Parathyroid adenoma (tissue), 2 donors: ENCODE data around the gene GPC1.

Experiments used
- H2AFZ ChIP-seq: fragments of 300-600 bp; sonication (generic); one replicate; pipeline ENCODE4 v1.7.0; 2017; ENCODE audit warnings: antibody characterized with exemption, mild to moderate bottlenecking
- H3K27ac ChIP-seq: fragments of 300-600 bp; sonication (generic); one replicate; pipeline ENCODE4 v1.7.0; 2017
- H3K27me3 ChIP-seq: fragments of 300-600 bp; sonication (generic); one replicate; pipeline ENCODE4 v1.7.0; 2017; ENCODE audit warnings: low read length; ENCODE audit not compliant: control insufficient read depth, insufficient read depth
- H3K36me3 ChIP-seq: fragments of 300-600 bp; sonication (generic); one replicate; pipeline ENCODE4 v1.7.0; 2017; ENCODE audit warnings: low read length; ENCODE audit not compliant: control insufficient read depth, insufficient read depth
- H3K4me1 ChIP-seq: fragments of 300-600 bp; sonication (generic); one replicate; pipeline ENCODE4 v1.7.0; 2017; ENCODE audit warnings: control low read depth
- H3K4me2 ChIP-seq: fragments of 300-600 bp; sonication (generic); one replicate; pipeline ENCODE4 v1.7.0; 2017; ENCODE audit warnings: low read length
- H3K4me3 ChIP-seq: fragments of 300-600 bp; sonication (generic); one replicate; pipeline ENCODE4 v1.7.0; 2017; ENCODE audit warnings: low read depth, low read length
- H3K79me2 ChIP-seq: fragments of 300-600 bp; sonication (generic); one replicate; pipeline ENCODE4 v1.7.0; 2017; ENCODE audit warnings: control low read depth
- H3K9ac ChIP-seq: fragments of 300-600 bp; sonication (generic); one replicate; pipeline ENCODE4 v1.7.0; 2017; ENCODE audit warnings: mild to moderate bottlenecking
- H3K9me3 ChIP-seq: fragments of 300-600 bp; sonication (generic); one replicate; pipeline ENCODE4 v1.7.0; 2017; ENCODE audit warnings: low read length; ENCODE audit not compliant: control insufficient read depth
- TF ChIP-seq, protein P1 (sequence below): fragments of 300-600 bp; sonication (generic); IDR thresholded peaks from one replicate; pipeline ENCODE4 v1.7.0; 2017; ENCODE audit warnings: antibody characterized with exemption, mild to moderate bottlenecking
- donor health status: primary hyperparathyroidism.

The GPC1 gene

DNA sequence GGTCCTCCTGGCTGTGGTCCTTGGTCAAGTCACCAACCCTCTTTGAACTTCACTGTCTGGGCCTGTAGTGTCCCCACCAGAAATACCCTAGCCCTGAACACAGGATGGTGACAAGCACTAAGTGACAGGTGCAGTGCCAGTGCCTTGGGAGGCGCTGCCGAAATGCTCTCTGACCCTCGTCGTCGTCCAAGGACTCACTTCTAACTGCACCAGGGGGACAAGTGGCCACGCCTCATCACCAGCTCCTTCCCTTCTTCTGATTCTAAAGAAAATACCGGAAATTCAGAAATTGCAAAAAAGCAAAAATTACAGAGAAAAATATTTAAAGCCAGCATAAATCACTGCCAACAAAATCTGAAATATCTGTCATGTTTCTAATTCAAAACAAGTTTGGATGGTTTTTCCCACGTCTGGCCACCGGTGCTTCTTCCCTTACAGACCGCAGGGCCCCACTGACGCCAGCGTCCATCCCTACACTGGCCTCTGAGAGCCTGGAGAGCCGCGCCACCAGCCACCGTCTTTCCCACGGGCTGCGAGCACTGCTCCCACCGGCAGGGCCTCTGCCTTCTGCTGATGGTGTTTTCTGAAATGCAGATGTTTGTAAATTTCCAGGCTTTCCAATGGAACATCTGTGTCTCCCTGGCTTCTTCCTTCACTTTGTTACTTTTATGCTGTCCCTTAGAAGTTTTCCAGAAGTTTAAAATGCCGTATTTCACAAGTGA is 37.4 kb upstream of the GPC1 start:
- H3K4me2 ChIP-seq: no peak overlapping the region
- no peaks in the 10 kb centered on the region for H3K79me2 ChIP-seq
- H3K27me3 ChIP-seq: no peaks in the 10 kb centered on the region
- H3K27ac ChIP-seq: no peak overlapping the region
- H3K9me3 ChIP-seq: no peaks in the 10 kb centered on the region
- no peak overlapping the region for H3K9ac ChIP-seq
- no peaks in the 10 kb centered on the region for H3K4me1 ChIP-seq
- TF ChIP-seq, protein P1, sequence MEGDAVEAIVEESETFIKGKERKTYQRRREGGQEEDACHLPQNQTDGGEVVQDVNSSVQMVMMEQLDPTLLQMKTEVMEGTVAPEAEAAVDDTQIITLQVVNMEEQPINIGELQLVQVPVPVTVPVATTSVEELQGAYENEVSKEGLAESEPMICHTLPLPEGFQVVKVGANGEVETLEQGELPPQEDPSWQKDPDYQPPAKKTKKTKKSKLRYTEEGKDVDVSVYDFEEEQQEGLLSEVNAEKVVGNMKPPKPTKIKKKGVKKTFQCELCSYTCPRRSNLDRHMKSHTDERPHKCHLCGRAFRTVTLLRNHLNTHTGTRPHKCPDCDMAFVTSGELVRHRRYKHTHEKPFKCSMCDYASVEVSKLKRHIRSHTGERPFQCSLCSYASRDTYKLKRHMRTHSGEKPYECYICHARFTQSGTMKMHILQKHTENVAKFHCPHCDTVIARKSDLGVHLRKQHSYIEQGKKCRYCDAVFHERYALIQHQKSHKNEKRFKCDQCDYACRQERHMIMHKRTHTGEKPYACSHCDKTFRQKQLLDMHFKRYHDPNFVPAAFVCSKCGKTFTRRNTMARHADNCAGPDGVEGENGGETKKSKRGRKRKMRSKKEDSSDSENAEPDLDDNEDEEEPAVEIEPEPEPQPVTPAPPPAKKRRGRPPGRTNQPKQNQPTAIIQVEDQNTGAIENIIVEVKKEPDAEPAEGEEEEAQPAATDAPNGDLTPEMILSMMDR: no peak
- H3K4me3 ChIP-seq: no peak overlapping the region
- H3K36me3 ChIP-seq: no peaks in the 10 kb centered on the region
- H2AFZ ChIP-seq: no peak overlapping the region

DNA sequence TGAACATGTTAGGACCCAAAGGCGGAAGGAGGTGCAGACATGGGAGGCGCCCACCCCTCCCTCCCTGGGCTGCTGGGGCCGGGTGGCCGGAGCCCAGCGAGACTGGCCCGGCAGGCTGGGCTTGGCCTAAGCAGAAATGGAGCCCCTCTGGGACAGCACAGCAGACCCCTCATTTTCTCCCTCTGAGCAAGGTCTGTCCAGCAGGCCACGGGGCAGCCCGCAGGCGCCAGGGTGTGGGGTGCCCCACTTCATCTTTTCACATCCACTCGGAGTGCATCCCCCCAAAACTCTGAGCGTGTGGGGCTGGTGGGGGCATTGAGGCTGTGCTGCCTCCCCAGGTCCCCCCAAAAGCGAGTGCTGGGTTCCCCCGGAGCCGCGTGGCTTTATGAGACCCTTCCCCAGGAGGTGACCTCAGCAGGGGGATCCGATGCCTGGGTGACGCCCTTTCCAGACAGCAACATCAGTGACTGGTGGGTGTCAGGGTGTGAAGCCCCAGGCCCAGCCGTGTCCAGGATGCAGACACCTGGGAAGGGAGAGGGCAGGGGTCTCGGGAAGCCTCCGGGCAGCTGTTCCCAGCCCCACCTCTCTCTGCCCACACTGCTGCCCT is 36.7 kb upstream of the GPC1 start:
- Histone ChIP-seq H3K36me3 (no peaks in the 10 kb centered on the region), H3K4me1 (no peaks in the 10 kb centered on the region), H3K79me2 (no peaks in the 10 kb centered on the region), H3K27me3 (no peaks in the 10 kb centered on the region), H3K9ac (no peak overlapping the region), H3K9me3 (no peaks in the 10 kb centered on the region), H3K4me3 (no peak overlapping the region), H3K4me2 (no peak overlapping the region), H3K27ac (no peak overlapping the region), H2AFZ (no peak overlapping the region)
- TF ChIP-seq, protein P1: no peak

DNA sequence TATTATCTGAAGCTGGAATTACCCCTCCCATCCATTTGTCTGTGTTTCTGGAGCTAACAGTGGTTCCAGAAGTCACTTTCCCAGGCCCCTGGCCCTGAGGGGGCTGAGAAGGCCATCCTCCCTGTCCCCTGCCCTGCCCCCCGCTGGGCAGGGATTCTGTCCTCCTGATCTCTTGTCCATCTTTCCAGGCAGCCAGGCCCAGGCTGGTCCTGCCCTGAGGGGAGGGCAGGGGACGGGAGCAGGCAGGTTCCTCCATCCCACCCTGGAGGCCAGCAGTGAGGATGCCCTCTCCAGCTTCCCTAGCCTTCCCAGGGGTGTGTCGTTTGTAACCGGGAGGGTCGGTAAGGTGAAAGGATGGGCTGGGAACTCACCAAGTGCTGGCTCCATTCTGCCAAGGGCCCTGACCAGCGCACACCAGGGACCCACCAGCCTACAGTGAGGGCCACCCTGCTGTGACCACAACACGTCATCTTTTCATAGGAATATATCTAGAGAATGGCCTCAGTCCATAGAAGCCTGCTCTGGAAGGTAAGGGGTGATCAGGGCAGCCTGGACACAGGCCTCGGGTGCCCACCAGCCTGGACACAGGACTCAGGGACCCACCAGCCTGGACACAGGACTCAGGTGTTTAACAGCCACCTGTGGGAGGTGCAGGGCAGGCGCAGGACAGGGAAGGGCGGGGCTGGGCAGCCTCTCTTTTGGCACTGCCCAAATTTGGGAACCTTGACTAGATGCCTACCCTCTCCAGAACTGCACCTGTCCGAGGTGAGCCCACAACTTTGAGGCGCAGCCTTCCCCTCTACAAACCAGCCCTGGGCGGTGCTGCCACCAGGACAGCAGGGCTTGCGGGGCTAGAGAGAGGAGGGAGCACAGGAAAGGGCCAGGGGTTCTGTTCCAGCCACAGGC is 35.8 kb upstream of the GPC1 start:
- H3K4me2 ChIP-seq: no peak overlapping the region
- H3K4me3 ChIP-seq: no peak overlapping the region
- no peak overlapping the region for H3K9ac ChIP-seq
- H2AFZ ChIP-seq: no peak overlapping the region
- H3K36me3 ChIP-seq: no peaks in the 10 kb centered on the region
- H3K27me3 ChIP-seq: no peaks in the 10 kb centered on the region
- no peaks in the 10 kb centered on the region for H3K79me2 ChIP-seq
- no peaks in the 10 kb centered on the region for H3K4me1 ChIP-seq
- H3K9me3 ChIP-seq: no peaks in the 10 kb centered on the region
- H3K27ac ChIP-seq: no peak overlapping the region
- TF ChIP-seq, protein P1: no peak

DNA sequence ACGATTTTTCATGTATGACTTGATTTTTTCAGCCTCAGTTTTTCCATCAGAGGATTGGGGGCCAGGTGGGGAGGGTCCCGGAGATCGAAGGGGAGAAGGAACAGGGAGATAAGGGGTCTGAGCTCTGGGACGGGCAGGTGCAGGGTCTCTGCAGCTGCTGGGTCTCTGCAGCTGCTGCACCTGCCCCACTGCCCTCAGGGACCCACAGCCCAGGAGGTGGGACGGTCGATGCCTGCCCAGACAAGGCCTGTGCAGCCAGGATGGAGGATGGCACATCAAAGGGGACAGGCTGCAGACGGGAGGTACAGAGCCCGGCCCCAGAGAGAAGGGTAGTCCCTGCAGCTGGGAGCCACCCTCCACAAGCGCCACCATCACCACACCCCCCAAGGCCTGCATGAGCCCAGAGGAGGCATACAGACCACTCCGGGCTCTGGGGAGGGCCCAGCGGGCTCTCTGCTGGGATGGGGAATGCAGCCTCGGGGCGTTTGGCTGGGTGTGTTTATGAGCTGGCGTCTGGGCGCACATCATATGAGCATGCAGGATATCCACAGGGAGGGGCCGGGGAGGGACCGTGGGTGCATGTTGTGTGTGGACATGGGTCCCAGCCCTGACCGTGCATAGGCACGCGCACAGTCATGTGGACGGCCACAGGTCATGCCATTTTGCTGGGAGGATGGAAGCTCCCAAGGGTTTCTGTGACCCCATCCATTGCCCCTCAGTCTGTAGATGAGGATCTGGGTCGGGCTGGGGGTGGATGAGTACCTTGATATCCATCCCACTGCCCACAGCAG is 34.9 kb upstream of the GPC1 start:
- Histone ChIP-seq H3K27me3 (no peaks in the 10 kb centered on the region), H3K4me2 (no peak overlapping the region), H3K79me2 (no peaks in the 10 kb centered on the region), H3K4me1 (no peaks in the 10 kb centered on the region), H3K9ac (no peak overlapping the region), H2AFZ (no peak overlapping the region), H3K27ac (no peak overlapping the region), H3K4me3 (no peak overlapping the region), H3K9me3 (no peaks in the 10 kb centered on the region), H3K36me3 (no peaks in the 10 kb centered on the region)
- TF ChIP-seq, protein P1: no peak
